Liver (tissue), 9 donors: ENCODE data around the gene NGFR. TPM values are rescaled to one million over a fixed set of nuclear protein-coding genes. Genes with fewer than 3 reads are reported as not detected.

Experiments used
- DNase-seq: peaks from one replicate; pipeline ENCODE4 v3.0.0-alpha.2; 2017; ENCODE audit warnings: low spot score
- H3K27ac ChIP-seq, 2 donors: one replicate each; pipeline ENCODE4 v1.7.0; 2013; ENCODE audit warnings: inconsistent platforms in 2 of 2, low read length in 2 of 2, control low read depth in 1 of 2, low read depth in 1 of 2, mild to moderate bottlenecking in 1 of 2
- H3K27me3 ChIP-seq, 4 donors: one replicate each; pipeline versions ENCODE4 v1.6.1 to v1.7.0; 2013; ENCODE audit warnings: low read length in 3 of 4, inconsistent platforms in 1 of 4, mild to moderate bottlenecking in 1 of 4, moderate library complexity in 1 of 4; ENCODE audit not compliant: control insufficient read depth in 4 of 4, insufficient read depth in 4 of 4
- H3K36me3 ChIP-seq, 4 donors: one replicate each; pipeline versions ENCODE4 v1.6.1 to v1.7.0; 2013; ENCODE audit warnings: low read length in 3 of 4, mild to moderate bottlenecking in 3 of 4, low read depth in 1 of 4, moderate library complexity in 1 of 4; ENCODE audit not compliant: control insufficient read depth in 4 of 4, insufficient read depth in 3 of 4
- H3K4me1 ChIP-seq, 4 donors: one replicate each; pipeline versions ENCODE4 v1.6.1 to v1.7.0; 2013; ENCODE audit warnings: low read length in 3 of 4, mild to moderate bottlenecking in 3 of 4, moderate library complexity in 1 of 4; ENCODE audit not compliant: control insufficient read depth in 4 of 4, insufficient read depth in 4 of 4
- H3K4me3 ChIP-seq, 3 donors: one replicate each; pipeline versions ENCODE4 v1.6.1 to v1.7.0; 2013; ENCODE audit warnings: low read length in 3 of 3, control low read depth in 1 of 3, low read depth in 1 of 3, mild to moderate bottlenecking in 1 of 3
- H3K9ac ChIP-seq, 2 donors: one replicate each; pipeline ENCODE4 v1.7.0; 2013; ENCODE audit warnings: low read length in 2 of 2, mild to moderate bottlenecking in 2 of 2, moderate library complexity in 2 of 2, control low read depth in 1 of 2, low read depth in 1 of 2
- H3K9me3 ChIP-seq, 4 donors: one replicate each; pipeline versions ENCODE4 v1.6.1 to v1.7.0; 2013; ENCODE audit warnings: low read length in 3 of 4; ENCODE audit not compliant: control insufficient read depth in 4 of 4
- ATF3 ChIP-seq: IDR thresholded peaks from 2 replicates; pipeline ENCODE4 v1.6.1; 2016; ENCODE audit warnings: antibody characterized with exemption
- CTCF ChIP-seq: fragments of 150-350 bp; IDR thresholded peaks from 2 replicates; pipeline ENCODE4 v1.5.1; 2017; ENCODE audit warnings: improper control_type of control experiment, low read depth, low read length; ENCODE audit not compliant: missing input control
- EGR1 ChIP-seq, 2 donors: IDR thresholded peaks; 2 replicates each; pipeline ENCODE4 v1.6.1; 2016 to 2018; ENCODE audit warnings: antibody characterized with exemption in 2 of 2, low read depth in 2 of 2
- FOXA1 ChIP-seq: IDR thresholded peaks from 2 replicates; pipeline ENCODE4 v1.6.1; 2016; ENCODE audit warnings: antibody characterized with exemption
- FOXA2 ChIP-seq: IDR thresholded peaks from 2 replicates; pipeline ENCODE4 v1.6.1; 2016; ENCODE audit warnings: antibody characterized with exemption
- GABPA ChIP-seq, 2 donors: IDR thresholded peaks in 1 of 2; conservative IDR thresholded peaks in 1 of 2; 2 replicates each; pipeline ENCODE4 v1.6.1; 2016; ENCODE audit warnings: antibody characterized with exemption in 2 of 2, mild to moderate bottlenecking in 1 of 2, moderate library complexity in 1 of 2
- HNF4A ChIP-seq, 2 donors: conservative IDR thresholded peaks; 2 replicates each; pipeline ENCODE4 v1.6.1; 2016; ENCODE audit warnings: antibody characterized with exemption in 2 of 2, mild to moderate bottlenecking in 2 of 2
- HNF4G ChIP-seq: IDR thresholded peaks from 2 replicates; pipeline ENCODE4 v1.6.1; 2016; ENCODE audit warnings: antibody characterized with exemption
- JUND ChIP-seq, 2 donors: IDR thresholded peaks; 2 replicates each; pipeline ENCODE4 v1.6.1; 2016; ENCODE audit warnings: antibody characterized with exemption in 2 of 2
- MAX ChIP-seq: IDR thresholded peaks from 2 replicates; pipeline ENCODE4 v1.6.1; 2016; ENCODE audit warnings: antibody characterized with exemption
- NR2F2 ChIP-seq: IDR thresholded peaks from 2 replicates; pipeline ENCODE4 v1.6.1; 2016; ENCODE audit warnings: antibody characterized with exemption
- RAD21 ChIP-seq, 2 donors: IDR thresholded peaks; 2 replicates each; pipeline ENCODE4 v1.6.1; 2016; ENCODE audit warnings: antibody characterized with exemption in 2 of 2, mild to moderate bottlenecking in 2 of 2
- REST ChIP-seq: IDR thresholded peaks from 2 replicates; pipeline ENCODE4 v1.6.1; 2016; ENCODE audit warnings: antibody characterized with exemption, mild to moderate bottlenecking
- RXRA ChIP-seq, 2 donors: IDR thresholded peaks; 2 replicates each; pipeline ENCODE4 v1.6.1; 2017 to 2018; ENCODE audit warnings: antibody characterized with exemption in 2 of 2, mild to moderate bottlenecking in 1 of 2
- SP1 ChIP-seq: IDR thresholded peaks from 2 replicates; pipeline ENCODE4 v1.6.1; 2018; ENCODE audit warnings: antibody characterized with exemption, mild to moderate bottlenecking
- TAF1 ChIP-seq: conservative IDR thresholded peaks from 2 replicates; pipeline ENCODE4 v1.6.1; 2016; ENCODE audit warnings: antibody characterized with exemption, mild to moderate bottlenecking
- YY1 ChIP-seq: IDR thresholded peaks from 2 replicates; pipeline ENCODE4 v1.6.1; 2016; ENCODE audit warnings: antibody characterized with exemption, mild to moderate bottlenecking
- ZBTB33 ChIP-seq: IDR thresholded peaks from 2 replicates; pipeline ENCODE4 v1.6.1; 2016; ENCODE audit warnings: antibody characterized with exemption
- WGBS: extraction: QIAGEN DNeasy Blood & Tissue Kit; methylation state at CpG from one replicate; pipeline ENCODE4 v1.1.7; 2013; 5-methylcytosine and 5-hydroxymethylcytosine counted together
- polyA plus RNA-seq, 2 donors: library from polyadenylated mRNA; stranded (reverse) in 1 of 2; unstranded in 1 of 2; fragments of 200-250 nt in 1 of 2; fragments of >200 nt in 1 of 2; fragmentation: Nextera tagmentation in 1 of 2; extraction: Ambion mirVana in 1 of 2; gene quantifications; one replicate each; pipeline versions ENCODE4 v1.2.1 to v1.2.3, GENCODE V29; 2013 to 2015
- total RNA-seq, 2 donors: library from RNA; depleted of rRNA; stranded (reverse); fragments of >200 nt; gene quantifications; one replicate each; pipeline ENCODE4 v1.2.3, GENCODE V29; 2014
- donor health status: healthy.
- donor health status: healthy.
- donor health status: healthy.
- donor health status: healthy.
- donor health status: healthy.

The NGFR gene
- total and polyA plus RNA-seq, 4 donors, result 6.9 to 11.0 (median 10.5) TPM

GRCh38 chr17:49464049-49464448 is 31.0 kb upstream of the NGFR start (continued):
- no peak for TF ChIP-seq CTCF
- no peak for TF ChIP-seq MAX

- Histone ChIP-seq H3K27ac (no peak overlapping the region), H3K9me3 (peaks cover 0 to 8% (median under 1%) of the 10 kb centered on the region in 4 donors), H3K4me3 (no peak overlapping the region), H3K4me1 (no peaks in the 10 kb centered on the region), H3K36me3 (no peaks in the 10 kb centered on the region), H3K27me3 (peaks cover 0 to 6% (median 0%) of the 10 kb centered on the region in 4 donors), H3K9ac (no peak overlapping the region)
- no peak for DNase-seq
- no peak for TF ChIP-seq REST
- no peak for TF ChIP-seq EGR1 (IDR thresholded peaks at IDR 0.05; ENCODE audit: low read depth in 2 of 2)
- no peak for TF ChIP-seq FOXA1
- TF ChIP-seq NR2F2, result no peak
- TF ChIP-seq RAD21 (IDR thresholded peaks at IDR 0.05), result no peak
- no peak for TF ChIP-seq SP1
- no peak for TF ChIP-seq RXRA (IDR thresholded peaks at IDR 0.05)
- TF ChIP-seq MAX, result no peak
- TF ChIP-seq ZBTB33, result no peak
- no peak for TF ChIP-seq HNF4A (conservative IDR thresholded peaks at IDR 0.05)
- TF ChIP-seq FOXA2, result no peak
- no peak for TF ChIP-seq CTCF
- TF ChIP-seq TAF1, result no peak
- TF ChIP-seq GABPA (IDR thresholded peaks at IDR 0.05 in 1 of 2, conservative IDR thresholded peaks at IDR 0.05 in 1 of 2), result no peak
- no peak for TF ChIP-seq ATF3
- TF ChIP-seq HNF4G, result no peak
- TF ChIP-seq YY1, result no peak
- no peak for TF ChIP-seq JUND (IDR thresholded peaks at IDR 0.05)
- 81% methylated on average over 17 of the region's 17 CpGs for WGBS
Measured at GRCh38 chr17:49465331-49465903, 29.7 kb upstream of the NGFR start.
